Measurements from ENCODE around the gene LRIG1.

LRIG1 gene

DNA sequence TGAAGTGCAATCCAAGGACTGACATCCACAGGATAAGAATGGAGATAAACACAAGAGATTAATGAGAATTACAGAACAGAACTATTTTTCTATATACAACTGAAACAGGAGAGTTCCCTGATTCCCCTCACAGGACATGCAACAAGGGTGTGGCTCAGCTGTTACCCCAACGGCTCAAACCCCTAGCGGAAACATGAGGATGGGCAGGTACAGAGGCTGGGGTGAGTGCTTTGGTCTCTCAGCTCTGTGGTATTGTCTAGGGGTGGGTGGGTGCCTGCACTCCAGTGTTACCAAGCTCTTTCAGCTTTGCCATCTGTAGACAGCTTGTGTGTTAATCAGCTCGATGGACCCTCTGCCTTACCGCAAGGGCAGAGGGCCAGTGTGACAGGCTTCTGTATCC, 17.8 kb upstream of the LRIG1 start:
- Mint-ChIP-seq H3K36me3 (ENCODE audit: low read depth) (no peaks in the 10 kb centered on the region), H3K4me3 (no peak overlapping the region), H3K27me3 (peaks cover 2% of the 10 kb centered on the region), H3K9me3 (no peaks in the 10 kb centered on the region), H3K27ac (no peak overlapping the region), H3K4me1 (ENCODE audit: low read depth) (no peaks in the 10 kb centered on the region)
- intact Hi-C loops (cut with micrococcal nuclease): no loop called here

DNA sequence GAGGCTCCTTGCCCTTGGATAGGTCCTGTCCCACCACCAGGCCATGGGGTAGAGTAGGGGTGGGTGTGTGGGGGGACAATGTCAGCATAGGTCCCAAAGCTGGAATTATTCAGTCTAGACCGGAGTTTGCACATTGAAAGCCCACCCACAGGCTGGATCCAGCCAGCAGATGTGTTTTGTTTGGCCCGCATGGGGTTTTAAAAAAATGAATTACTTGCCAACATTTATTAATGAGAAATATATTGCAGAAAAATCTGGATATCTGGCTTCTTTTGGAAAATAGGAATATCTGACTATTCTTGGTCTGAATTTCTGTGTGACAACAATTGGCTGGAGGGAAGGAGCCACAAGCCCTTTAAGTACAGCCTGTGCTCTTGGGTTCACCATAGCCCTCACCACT, 17.3 kb upstream of the LRIG1 start:
- no peaks in the 10 kb centered on the region for H3K9me3 Mint-ChIP-seq
- H3K4me1 Mint-ChIP-seq (ENCODE audit: low read depth): no peaks in the 10 kb centered on the region
- H3K4me3 Mint-ChIP-seq: no peak overlapping the region
- no peaks in the 10 kb centered on the region for H3K36me3 Mint-ChIP-seq (ENCODE audit: low read depth)
- intact Hi-C loops (cut with micrococcal nuclease): no loop called here
- peaks cover 2% of the 10 kb centered on the region for H3K27me3 Mint-ChIP-seq
- no peak overlapping the region for H3K27ac Mint-ChIP-seq

DNA sequence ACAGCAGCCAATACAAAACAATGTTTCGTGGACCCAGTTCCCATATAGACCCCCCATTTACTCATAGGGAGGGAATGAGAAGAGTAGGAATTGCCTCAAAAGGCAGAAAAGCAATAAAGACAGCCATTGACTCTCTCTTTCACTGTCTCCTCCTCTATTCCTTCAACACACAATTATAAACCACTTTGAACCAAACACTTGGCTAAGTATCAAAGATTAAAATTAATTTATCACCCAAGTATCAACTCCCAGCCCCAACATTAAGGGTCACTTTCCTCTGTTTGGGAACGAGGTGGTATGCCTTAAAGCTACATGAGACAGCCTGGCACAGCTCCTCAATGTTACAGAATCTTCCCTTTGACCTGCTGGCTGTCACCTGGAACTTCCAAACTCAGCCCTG, 16.4 kb upstream of the LRIG1 start:
- Mint-ChIP-seq H3K4me1 (ENCODE audit: low read depth) (no peaks in the 10 kb centered on the region), H3K4me3 (no peak overlapping the region), H3K27ac (no peak overlapping the region), H3K36me3 (ENCODE audit: low read depth) (no peaks in the 10 kb centered on the region), H3K27me3 (peaks cover 2% of the 10 kb centered on the region), H3K9me3 (no peaks in the 10 kb centered on the region)
- intact Hi-C loops (cut with micrococcal nuclease): no loop called here

DNA sequence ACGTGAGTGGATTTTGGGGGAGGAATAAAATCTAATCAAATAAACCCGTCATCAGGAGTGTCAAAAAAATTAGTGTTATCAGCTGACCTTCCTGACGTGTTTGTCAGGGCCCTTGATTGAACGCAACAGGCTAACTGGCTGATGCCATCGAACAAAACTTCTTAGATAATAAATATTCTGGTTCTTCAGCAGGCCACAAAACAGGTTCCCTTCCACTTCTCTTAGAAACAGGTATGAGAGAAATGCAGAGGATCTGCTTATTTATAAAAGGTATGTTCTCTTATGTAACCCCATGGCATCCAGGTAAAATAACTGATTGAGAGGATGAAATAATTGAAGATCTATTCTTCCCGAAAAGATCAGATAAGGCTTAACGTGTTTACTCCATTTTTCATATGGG, 7.6 kb upstream of the LRIG1 start:
- intact Hi-C loops (cut with micrococcal nuclease): no loop called here
- Mint-ChIP-seq H3K27me3 (peaks cover 10% of the 10 kb centered on the region), H3K36me3 (ENCODE audit: low read depth) (no peaks in the 10 kb centered on the region), H3K9me3 (no peaks in the 10 kb centered on the region), H3K27ac (no peak overlapping the region), H3K4me1 (ENCODE audit: low read depth) (no peaks in the 10 kb centered on the region), H3K4me3 (no peak overlapping the region)

DNA sequence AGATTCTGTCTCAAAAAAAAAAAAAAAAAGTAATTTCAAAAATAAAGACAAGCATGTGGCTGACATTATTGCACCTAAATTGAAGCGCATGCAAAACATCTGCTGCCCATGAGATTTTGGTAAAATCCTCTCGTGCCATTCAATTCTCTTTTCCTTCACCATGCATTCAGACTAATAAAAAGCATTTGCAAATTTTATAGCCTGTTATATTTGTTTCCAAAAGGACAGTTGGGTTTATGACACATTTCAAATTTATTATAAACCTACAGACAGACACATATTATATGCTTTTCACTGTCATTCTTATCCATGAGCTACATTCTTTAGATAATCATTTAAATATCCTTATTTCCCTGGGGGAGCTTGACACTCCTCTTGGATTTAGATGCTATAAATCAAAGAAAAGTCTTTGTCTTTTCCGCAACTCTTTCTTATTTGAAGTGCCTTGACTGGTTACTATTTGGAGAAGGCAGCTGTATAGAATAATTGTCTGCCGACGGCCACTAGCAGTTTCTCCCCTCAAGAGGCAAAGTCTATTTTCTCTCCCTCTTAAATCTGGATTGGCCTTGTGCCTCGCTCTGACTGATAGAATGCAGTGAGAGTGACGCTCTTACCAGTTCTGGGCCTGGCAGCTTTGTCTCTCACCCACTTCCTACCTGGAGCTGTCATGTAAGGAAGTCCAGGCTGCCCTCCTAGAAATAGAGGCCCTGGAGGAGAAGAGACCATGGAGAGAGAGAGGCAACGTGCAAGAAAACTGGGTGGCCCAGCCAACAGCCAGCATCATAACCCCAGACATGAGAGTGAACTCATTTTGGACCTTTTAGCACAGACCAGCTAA, 6.8 kb upstream of the LRIG1 start:
- Mint-ChIP-seq H3K4me3 (no peak overlapping the region), H3K27me3 (peaks cover 19% of the 10 kb centered on the region), H3K9me3 (no peaks in the 10 kb centered on the region), H3K36me3 (ENCODE audit: low read depth) (no peaks in the 10 kb centered on the region), H3K4me1 (ENCODE audit: low read depth) (no peaks in the 10 kb centered on the region), H3K27ac (no peak overlapping the region)
- intact Hi-C loops (cut with micrococcal nuclease): no loop called here

DNA sequence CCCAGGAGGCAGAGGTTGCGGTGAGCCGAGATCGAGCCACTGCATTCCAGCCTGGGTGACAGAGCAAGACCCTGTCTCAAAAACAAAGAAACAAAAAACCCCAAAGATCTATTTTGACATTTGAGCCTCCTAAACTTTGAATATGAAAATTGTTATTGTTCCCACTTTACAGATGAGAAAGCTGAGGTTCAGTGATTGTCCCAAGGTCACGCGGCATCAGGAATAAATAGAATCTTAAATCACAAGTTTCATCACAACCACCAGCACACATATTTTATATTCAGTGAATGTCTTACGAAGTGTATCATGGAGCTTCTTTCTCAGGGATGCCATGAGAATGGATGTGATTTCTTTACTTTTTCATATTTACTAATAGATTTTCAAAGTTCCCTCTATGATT, 5.3 kb upstream of the LRIG1 start:
- intact Hi-C loops (cut with micrococcal nuclease): no loop called here
- peaks cover 7% of the 10 kb centered on the region for H3K4me1 Mint-ChIP-seq (ENCODE audit: low read depth)
- H3K4me3 Mint-ChIP-seq: no peak overlapping the region
- H3K27ac Mint-ChIP-seq: no peak overlapping the region
- peaks cover 30% of the 10 kb centered on the region for H3K27me3 Mint-ChIP-seq
- no peaks in the 10 kb centered on the region for H3K9me3 Mint-ChIP-seq
- H3K36me3 Mint-ChIP-seq (ENCODE audit: low read depth): no peaks in the 10 kb centered on the region

DNA sequence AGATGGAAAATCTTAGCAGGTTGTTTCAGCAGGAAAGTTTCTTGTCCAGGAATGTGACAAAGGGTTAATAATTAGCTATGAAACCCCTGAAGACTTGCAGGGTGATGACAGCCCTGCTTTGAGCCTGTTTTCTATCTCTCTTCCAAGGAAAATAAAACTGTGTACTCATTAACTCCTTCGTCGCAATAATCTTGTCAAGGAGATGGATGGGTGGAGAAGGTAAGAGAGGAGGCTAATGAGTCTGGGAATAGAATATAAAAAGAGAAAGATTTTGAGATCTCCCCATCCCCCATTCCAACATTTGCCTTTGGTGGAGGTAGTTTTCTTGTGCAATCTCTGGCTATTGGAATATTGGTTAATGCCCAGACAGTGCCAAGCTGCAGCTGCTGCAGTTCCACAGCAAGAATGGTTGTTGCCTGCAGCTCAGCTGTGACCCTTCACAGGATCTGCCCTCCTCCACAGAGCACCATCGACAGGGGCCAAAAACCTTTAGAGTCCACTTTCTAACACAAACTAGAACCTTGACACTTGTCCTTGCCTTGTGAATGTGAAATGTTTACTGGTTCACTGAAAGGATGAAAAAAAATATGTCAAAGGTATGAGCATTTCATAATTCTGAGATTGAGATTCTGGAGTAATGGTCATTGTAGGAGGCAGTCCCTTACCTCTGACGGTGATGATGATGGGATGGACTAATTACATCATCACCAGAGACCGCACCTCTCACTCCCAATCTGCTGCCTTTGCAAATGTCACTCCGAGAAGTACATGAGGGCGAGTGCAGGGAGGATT, 4.2 kb upstream of the LRIG1 start:
- H3K4me1 Mint-ChIP-seq (ENCODE audit: low read depth): peaks cover 10% of the 10 kb centered on the region
- H3K27me3 Mint-ChIP-seq: peaks cover 30% of the 10 kb centered on the region
- no peak overlapping the region for H3K4me3 Mint-ChIP-seq
- no peaks in the 10 kb centered on the region for H3K9me3 Mint-ChIP-seq
- intact Hi-C loops (cut with micrococcal nuclease): loop anchor here (5.0 kb wide), 2 partner anchors 283 to 492 kb away; partner anchors contain the start of genes KBTBD8 and SLC25A26
- peaks cover under 1% of the 10 kb centered on the region for H3K36me3 Mint-ChIP-seq (ENCODE audit: low read depth)
- no peak overlapping the region for H3K27ac Mint-ChIP-seq

DNA sequence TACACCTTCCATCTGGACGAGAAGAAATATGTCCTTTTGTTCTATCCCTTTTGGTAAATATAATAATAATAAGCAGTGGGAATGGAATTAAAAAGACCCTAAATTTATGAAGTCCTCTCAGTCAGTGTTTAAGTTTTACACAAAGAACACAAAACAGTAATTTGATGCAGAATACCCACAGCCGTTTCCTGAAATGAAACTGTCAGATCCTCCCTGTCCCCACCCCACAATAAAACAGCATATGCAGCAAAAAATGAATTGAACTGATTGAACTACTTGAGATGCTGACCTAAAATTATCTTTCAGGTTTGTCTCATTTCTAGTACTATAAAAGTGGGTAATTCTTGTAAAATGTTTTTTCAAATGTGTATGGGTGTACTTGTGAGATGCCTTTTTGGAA, 2.2 kb upstream of the LRIG1 start:
- H3K9me3 Mint-ChIP-seq: no peaks in the 10 kb centered on the region

DNA sequence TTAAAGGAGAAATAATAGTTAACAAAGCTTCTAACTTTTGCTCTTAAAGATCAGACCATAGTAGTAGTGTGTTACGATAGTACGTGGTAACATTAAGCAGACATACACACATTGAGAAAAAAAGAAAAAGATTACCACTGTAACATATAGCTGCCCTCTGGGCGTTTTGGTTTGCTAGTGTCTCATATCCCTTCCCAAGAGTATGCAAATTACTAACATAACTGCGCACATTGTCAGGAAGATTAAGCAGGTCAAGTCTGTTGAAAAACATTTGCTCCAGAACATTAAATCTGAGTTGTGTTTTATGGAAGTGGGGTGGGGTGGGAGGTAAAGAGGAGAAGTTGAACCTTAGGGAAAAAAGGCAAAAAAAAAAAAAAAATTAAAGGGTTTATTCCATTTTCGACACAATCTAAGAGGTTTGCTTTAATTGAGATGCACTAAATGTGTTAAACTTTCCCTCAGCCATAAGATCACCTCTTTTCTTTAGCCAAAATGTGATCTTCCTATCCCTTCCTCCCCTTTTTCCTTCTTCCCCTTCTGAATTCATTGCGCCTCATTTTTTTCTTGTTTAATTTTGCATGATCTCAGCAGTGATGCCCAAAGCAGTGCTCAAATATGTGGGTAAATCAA, 1.5 kb upstream of the LRIG1 start:
- H3K36me3 Mint-ChIP-seq (ENCODE audit: low read depth): peaks cover 7% of the 10 kb centered on the region
- no peaks in the 10 kb centered on the region for H3K9me3 Mint-ChIP-seq
- H3K27me3 Mint-ChIP-seq: peaks cover 42% of the 10 kb centered on the region
- H3K4me1 Mint-ChIP-seq (ENCODE audit: low read depth): peaks cover 26% of the 10 kb centered on the region
- H3K4me3 Mint-ChIP-seq: no peak overlapping the region
- intact Hi-C loops (cut with micrococcal nuclease): loop anchor here (5.0 kb wide), 2 partner anchors 280 to 495 kb away; partner anchors contain the start of genes KBTBD8 and SLC25A26
- no peak overlapping the region for H3K27ac Mint-ChIP-seq

More for the DNA sequence above, 2.2 kb upstream of the LRIG1 start:
- peaks cover 26% of the 10 kb centered on the region for H3K4me1 Mint-ChIP-seq (ENCODE audit: low read depth)
- H3K27me3 Mint-ChIP-seq: peaks cover 42% of the 10 kb centered on the region
- no peak overlapping the region for H3K27ac Mint-ChIP-seq
- H3K4me3 Mint-ChIP-seq: no peak overlapping the region
- intact Hi-C loops (cut with micrococcal nuclease): loop anchor here (5.0 kb wide), 2 partner anchors 281 to 494 kb away; partner anchors contain the start of genes KBTBD8 and SLC25A26
- H3K36me3 Mint-ChIP-seq (ENCODE audit: low read depth): peaks cover 7% of the 10 kb centered on the region

DNA sequence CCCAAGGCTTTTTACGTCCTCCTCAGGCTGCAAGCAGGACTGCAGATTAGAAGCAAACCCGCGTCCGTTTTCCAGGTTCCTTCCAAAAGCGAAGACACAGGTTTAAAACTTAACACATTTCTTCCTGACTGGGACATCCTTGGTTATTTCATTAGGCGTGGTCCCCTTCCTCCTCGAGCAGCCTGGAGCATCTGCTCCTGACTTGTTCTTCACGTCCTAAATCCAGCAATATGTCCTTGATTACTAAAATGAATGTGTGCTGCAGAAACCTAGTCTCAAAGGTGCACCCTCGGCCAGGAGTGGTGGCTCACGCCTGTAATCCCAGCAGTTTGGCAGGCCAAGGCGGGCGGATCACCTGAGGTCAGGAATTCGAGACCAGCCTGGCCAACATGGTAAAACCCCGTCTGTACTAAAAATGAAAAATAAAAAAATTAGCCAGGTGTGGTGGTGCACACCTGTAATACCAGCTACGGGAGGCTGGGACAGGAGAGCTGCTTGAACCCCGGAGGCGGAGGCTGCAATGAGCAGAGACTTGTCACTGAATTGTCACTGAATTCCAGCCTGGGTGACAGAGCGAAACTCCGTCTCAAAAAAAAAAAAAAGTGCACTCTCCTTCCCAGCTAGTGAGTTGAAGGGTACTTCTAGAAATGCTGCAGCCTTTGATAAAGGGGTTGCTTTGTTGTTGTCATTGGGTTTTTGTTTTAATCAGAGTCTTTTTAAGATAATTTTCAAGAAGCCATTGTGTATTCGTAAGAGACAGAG, 842 bp upstream of the LRIG1 start:
- H3K27ac Mint-ChIP-seq: peak overlapping the region; percentile 71
- peaks cover 7% of the 10 kb centered on the region for H3K36me3 Mint-ChIP-seq (ENCODE audit: low read depth)
- no peaks in the 10 kb centered on the region for H3K9me3 Mint-ChIP-seq
- H3K27me3 Mint-ChIP-seq: peaks cover 39% of the 10 kb centered on the region
- H3K4me1 Mint-ChIP-seq (ENCODE audit: low read depth): peaks cover 26% of the 10 kb centered on the region
- peak overlapping the region; percentile 82 for H3K4me3 Mint-ChIP-seq
- intact Hi-C loops (cut with micrococcal nuclease): loop anchor here (5.0 kb wide), 2 partner anchors 279 to 496 kb away; partner anchors contain the start of genes KBTBD8 and SLC25A26

DNA sequence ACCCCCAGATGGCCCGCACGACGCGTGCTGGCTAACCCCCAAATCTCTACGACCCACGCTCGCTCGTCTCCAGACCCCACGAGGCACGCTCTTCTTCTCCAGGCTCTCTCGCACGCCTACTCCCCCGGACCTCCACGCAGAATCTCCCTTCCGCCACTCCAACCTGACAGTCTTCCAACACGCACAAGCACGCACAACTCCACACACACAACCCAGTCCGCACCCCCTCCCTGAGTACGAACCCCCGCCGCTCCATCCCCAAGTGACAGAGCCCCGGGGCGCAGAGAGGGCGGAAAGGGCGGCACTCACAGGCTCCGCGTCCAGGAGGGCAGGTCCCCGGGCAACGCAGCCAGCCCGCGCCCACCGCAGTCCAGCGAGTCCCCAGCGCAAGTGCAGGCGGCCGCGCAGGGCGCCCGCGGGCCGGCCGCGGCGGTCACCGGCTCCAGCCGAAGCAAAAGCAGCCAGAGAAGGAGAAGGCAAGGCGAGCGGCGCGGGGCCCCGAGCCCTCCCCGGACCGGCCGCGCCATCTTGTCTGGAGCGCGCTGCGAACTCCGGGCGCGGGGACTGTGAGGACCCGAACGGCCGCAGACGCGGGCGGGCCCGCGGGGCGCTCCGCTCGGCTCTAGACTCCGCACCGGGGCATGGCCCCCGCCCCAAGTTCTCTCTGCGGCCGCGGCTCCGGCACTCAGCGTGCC, 794 bp downstream of the LRIG1 start:
- Mint-ChIP-seq H3K27ac (peak overlapping the region; percentile 71), H3K9me3 (no peaks in the 10 kb centered on the region), H3K4me1 (ENCODE audit: low read depth) (peaks cover 31% of the 10 kb centered on the region), H3K36me3 (ENCODE audit: low read depth) (peaks cover 7% of the 10 kb centered on the region), H3K27me3 (peaks cover 38% of the 10 kb centered on the region), H3K4me3 (peak overlapping the region; percentile 82)
- intact Hi-C loops (cut with micrococcal nuclease): loop anchor here (5.0 to 10.0 kb wide), 3 partner anchors 145 to 497 kb away; partner anchors contain the start of genes KBTBD8 and SLC25A26

DNA sequence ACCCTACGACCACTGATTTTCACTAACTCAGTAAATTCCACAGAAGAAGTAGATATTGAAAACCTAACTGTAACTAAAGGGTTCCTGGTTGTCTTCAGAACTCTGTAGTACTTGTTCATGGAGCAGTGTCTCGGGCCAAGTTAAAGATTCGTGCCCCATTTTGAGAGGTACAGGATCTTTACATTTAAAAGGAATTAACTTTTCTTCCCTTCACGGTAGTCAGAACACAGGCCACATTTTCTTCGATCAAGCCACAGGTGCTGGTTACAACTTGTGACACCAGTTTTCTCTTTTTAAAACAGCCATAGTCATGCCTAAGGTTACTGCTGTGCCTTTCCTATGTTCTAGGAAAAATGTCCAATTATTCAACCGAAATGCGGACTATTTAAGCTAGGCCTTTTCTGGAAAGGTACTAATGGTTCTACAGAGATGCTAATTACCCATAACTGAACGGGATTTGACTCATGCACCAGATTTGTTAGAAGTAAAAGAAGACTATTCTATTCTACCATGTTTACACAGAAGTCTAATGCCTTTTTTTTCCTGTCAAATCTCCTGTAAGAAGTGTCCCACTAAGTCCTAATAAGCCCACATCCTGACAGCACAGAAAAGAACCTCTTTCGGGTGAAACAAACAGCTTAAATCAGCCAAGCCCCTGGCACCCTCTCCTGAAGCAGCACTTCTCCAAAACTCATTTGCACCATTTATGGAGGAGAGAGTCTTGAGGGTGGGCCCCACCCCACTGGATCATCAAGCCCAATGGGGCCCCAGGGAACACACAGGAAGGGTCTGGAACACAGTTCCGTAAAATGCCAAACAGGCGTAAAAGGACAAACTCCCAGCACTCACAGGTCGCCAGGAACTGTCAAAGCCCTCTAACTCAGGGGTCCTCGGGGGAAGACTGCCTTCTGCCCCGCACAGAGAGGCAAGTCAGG, 1.9 kb downstream of the LRIG1 start:
- Mint-ChIP-seq H3K4me3 (peak overlapping the region; percentile 82), H3K27me3 (peaks cover 37% of the 10 kb centered on the region), H3K4me1 (ENCODE audit: low read depth) (peaks cover 31% of the 10 kb centered on the region), H3K27ac (peak overlapping the region; percentile 45), H3K36me3 (ENCODE audit: low read depth) (peaks cover 7% of the 10 kb centered on the region), H3K9me3 (no peaks in the 10 kb centered on the region)
- intact Hi-C loops (cut with micrococcal nuclease): loop anchor here (10.0 kb wide), 1 partner anchor 146 kb away; no protein-coding TSS in a partner anchor
